SK-N-SH treated with all-trans-retinoic acid at 6 μM for 48 hours (cell line): ENCODE results near the gene FAM13A.

ENCODE experiments used
- OSR1 ChIP-seq: fragments of 250-450 bp; sonication (Bioruptor Pico); IDR thresholded peaks from 2 replicates; pipeline ENCODE4 v1.8.0; 2022; ENCODE audit warnings: moderate library complexity, mild to moderate bottlenecking, inconsistent platforms
- PPARA ChIP-seq: fragments of 250-450 bp; sonication (Bioruptor Pico); IDR thresholded peaks from 2 replicates; pipeline ENCODE4 v1.5.0; 2020; ENCODE audit warnings: mild to moderate bottlenecking, borderline replicate concordance
- SNAI2 ChIP-seq: fragments of 250-450 bp; sonication (Bioruptor Pico); IDR thresholded peaks from 2 replicates; pipeline ENCODE4 v1.5.0; 2020; ENCODE audit warnings: mild to moderate bottlenecking, moderate library complexity
- ZFP30 ChIP-seq: fragments of 450-650 bp; formaldehyde crosslinking; IDR thresholded peaks from 2 replicates; pipeline ENCODE4 v1.5.0; 2022; ENCODE audit warnings: mild to moderate bottlenecking, moderate library complexity
- TF ChIP-seq, protein P1 (sequence below): fragments of 250-450 bp; sonication (Bioruptor Pico); IDR thresholded peaks from 2 replicates; pipeline ENCODE4 v1.5.1; 2020; ENCODE audit warnings: low read depth, mild to moderate bottlenecking, moderate library complexity

- TF ChIP-seq, protein P1, sequence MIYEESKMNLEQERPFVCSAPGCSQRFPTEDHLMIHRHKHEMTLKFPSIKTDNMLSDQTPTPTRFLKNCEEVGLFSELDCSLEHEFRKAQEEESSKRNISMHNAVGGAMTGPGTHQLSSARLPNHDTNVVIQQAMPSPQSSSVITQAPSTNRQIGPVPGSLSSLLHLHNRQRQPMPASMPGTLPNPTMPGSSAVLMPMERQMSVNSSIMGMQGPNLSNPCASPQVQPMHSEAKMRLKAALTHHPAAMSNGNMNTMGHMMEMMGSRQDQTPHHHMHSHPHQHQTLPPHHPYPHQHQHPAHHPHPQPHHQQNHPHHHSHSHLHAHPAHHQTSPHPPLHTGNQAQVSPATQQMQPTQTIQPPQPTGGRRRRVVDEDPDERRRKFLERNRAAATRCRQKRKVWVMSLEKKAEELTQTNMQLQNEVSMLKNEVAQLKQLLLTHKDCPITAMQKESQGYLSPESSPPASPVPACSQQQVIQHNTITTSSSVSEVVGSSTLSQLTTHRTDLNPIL: no peak
- no peak for TF ChIP-seq OSR1 (CRISPR knock-in tag)
- no peak for TF ChIP-seq SNAI2 (CRISPR knock-in tag)
- TF ChIP-seq ZFP30: no peak
- TF ChIP-seq PPARA: no peak
Observed at GRCh38 chr4:89105726-89106125, 48.7 kb upstream of the FAM13A start.
